22Rv1 (cell line): ENCODE data around the gene CMBL.

Source experiments
- ZFX ChIP-seq: fragments of 450-650 bp; IDR thresholded peaks from 2 replicates; pipeline ENCODE4 v1.6.1; 2017; ENCODE audit warnings: antibody characterized with exemption, borderline replicate concordance
- TF ChIP-seq, protein P1 (sequence below): fragments of 450-650 bp; IDR thresholded peaks from 2 replicates; pipeline ENCODE4 v1.5.1; 2017; ENCODE audit warnings: mild to moderate bottlenecking

DNA sequence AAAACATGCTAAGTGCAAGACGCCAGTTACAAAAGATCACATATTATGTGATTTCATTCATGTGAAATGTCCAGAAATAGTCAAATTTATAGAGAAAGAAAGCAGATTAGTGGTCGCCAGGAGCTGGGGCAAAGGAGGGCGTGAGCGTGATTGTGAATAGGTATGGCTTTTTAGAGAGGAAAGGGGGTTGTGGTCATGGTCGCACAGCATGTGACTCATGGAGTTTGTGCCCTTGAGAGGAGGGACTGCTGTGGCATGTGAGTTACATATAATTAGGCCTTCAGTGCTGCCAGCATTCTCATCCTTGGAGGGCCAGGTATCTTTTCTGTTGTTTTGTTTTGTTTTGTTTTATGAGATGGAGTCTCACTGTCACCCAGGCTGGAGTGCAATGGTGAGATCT lies 24.6 kb upstream of the CMBL start:
- TF ChIP-seq, protein P1, sequence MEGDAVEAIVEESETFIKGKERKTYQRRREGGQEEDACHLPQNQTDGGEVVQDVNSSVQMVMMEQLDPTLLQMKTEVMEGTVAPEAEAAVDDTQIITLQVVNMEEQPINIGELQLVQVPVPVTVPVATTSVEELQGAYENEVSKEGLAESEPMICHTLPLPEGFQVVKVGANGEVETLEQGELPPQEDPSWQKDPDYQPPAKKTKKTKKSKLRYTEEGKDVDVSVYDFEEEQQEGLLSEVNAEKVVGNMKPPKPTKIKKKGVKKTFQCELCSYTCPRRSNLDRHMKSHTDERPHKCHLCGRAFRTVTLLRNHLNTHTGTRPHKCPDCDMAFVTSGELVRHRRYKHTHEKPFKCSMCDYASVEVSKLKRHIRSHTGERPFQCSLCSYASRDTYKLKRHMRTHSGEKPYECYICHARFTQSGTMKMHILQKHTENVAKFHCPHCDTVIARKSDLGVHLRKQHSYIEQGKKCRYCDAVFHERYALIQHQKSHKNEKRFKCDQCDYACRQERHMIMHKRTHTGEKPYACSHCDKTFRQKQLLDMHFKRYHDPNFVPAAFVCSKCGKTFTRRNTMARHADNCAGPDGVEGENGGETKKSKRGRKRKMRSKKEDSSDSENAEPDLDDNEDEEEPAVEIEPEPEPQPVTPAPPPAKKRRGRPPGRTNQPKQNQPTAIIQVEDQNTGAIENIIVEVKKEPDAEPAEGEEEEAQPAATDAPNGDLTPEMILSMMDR = no peak
- TF ChIP-seq ZFX = no peak
